IPS-18a (cell line): ENCODE data around the gene DPM2.

Source experiments
- H3K27ac ChIP-seq: one replicate; pipeline ENCODE4 v1.5.1; 2013; ENCODE audit warnings: low read length
- H3K27me3 ChIP-seq: one replicate; pipeline ENCODE4 v1.6.1; 2013; ENCODE audit warnings: mild to moderate bottlenecking, low read length; ENCODE audit not compliant: control insufficient read depth, insufficient read depth
- H3K36me3 ChIP-seq: one replicate; pipeline ENCODE4 v1.6.1; 2013; ENCODE audit warnings: low read depth, low read length; ENCODE audit not compliant: control insufficient read depth
- H3K4me1 ChIP-seq: one replicate; pipeline ENCODE4 v1.6.1; 2013; ENCODE audit warnings: low read depth, low read length; ENCODE audit not compliant: control insufficient read depth
- H3K4me3 ChIP-seq: one replicate; pipeline ENCODE4 v1.5.1; 2013; ENCODE audit warnings: low read length
- H3K9ac ChIP-seq: one replicate; pipeline ENCODE4 v1.6.1; 2013; ENCODE audit warnings: mild to moderate bottlenecking, low read length, moderate library complexity
- H3K9me3 ChIP-seq: one replicate; pipeline ENCODE4 v1.6.1; 2013; ENCODE audit warnings: low read depth, low read length; ENCODE audit not compliant: control insufficient read depth

DPM2 gene

GRCh38 chr9:127961155-127961490, 23.5 kb upstream of the DPM2 start:
- no peak overlapping the region for H3K4me3 ChIP-seq
- no peaks in the 10 kb centered on the region for H3K27me3 ChIP-seq
- H3K27ac ChIP-seq: no peak overlapping the region
- H3K9ac ChIP-seq: no peak overlapping the region
- no peaks in the 10 kb centered on the region for H3K9me3 ChIP-seq
- H3K36me3 ChIP-seq: no peaks in the 10 kb centered on the region
- H3K4me1 ChIP-seq: peaks cover 8% of the 10 kb centered on the region

- H3K4me1 ChIP-seq: peaks cover 8% of the 10 kb centered on the region
These were observed 22.9 kb upstream of the DPM2 start for GRCh38 chr9:127960410-127961154.

DNA sequence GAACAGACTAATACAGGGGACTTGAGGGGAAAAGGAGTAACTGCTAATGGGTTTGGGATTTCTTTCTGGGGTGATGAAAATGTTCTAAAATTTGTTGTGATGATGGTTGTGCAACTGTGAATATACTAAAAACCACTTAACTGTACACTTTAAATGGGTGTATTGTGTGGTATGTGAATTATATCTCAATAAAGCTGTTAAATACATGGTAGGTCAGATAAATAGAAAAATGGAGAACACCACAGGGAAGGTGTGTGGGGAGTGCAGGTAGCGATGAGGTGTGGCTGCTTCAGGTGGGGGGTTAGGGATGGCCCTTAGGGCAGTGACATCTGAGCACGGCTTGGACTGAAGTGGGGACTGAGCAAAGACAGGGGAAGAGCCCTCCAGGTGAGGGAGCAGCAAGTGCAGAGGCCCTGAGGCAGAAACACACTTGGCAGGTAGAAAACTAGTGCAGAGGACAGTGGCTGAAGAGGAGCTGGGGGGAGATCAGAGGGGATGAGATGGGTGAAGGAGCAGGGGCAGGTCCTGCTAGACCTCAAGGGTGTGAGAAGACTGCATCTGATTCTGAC, 22.3 kb upstream of the DPM2 start:
- no peak overlapping the region for H3K9ac ChIP-seq
- H3K36me3 ChIP-seq: no peaks in the 10 kb centered on the region
- no peak overlapping the region for H3K4me3 ChIP-seq
- H3K4me1 ChIP-seq: peaks cover 3% of the 10 kb centered on the region
- H3K27ac ChIP-seq: no peak overlapping the region
- H3K27me3 ChIP-seq: no peaks in the 10 kb centered on the region
- no peaks in the 10 kb centered on the region for H3K9me3 ChIP-seq

More at GRCh38 chr9:127960410-127961154, 22.9 kb upstream of the DPM2 start:
- Histone ChIP-seq H3K4me3 (no peak overlapping the region), H3K27ac (no peak overlapping the region), H3K9ac (no peak overlapping the region), H3K9me3 (no peaks in the 10 kb centered on the region), H3K36me3 (no peaks in the 10 kb centered on the region), H3K27me3 (no peaks in the 10 kb centered on the region)

- Histone ChIP-seq H3K27me3 (no peaks in the 10 kb centered on the region), H3K9me3 (no peaks in the 10 kb centered on the region), H3K4me3 (no peak overlapping the region), H3K36me3 (no peaks in the 10 kb centered on the region), H3K27ac (no peak overlapping the region), H3K9ac (no peak overlapping the region), H3K4me1 (peaks cover 3% of the 10 kb centered on the region)
These were observed 21.7 kb upstream of the DPM2 start for GRCh38 chr9:127959398-127959797.

GRCh38 chr9:127958728-127959127, 21.1 kb upstream of the DPM2 start:
- H3K27me3 ChIP-seq: no peaks in the 10 kb centered on the region
- H3K36me3 ChIP-seq: no peaks in the 10 kb centered on the region
- no peak overlapping the region for H3K4me3 ChIP-seq
- H3K27ac ChIP-seq: no peak overlapping the region
- H3K4me1 ChIP-seq: peaks cover 3% of the 10 kb centered on the region
- H3K9me3 ChIP-seq: no peaks in the 10 kb centered on the region
- H3K9ac ChIP-seq: no peak overlapping the region

GRCh38 chr9:127955294-127956015, 17.8 kb upstream of the DPM2 start:
- Histone ChIP-seq H3K9ac (no peak overlapping the region), H3K4me3 (no peak overlapping the region), H3K9me3 (no peaks in the 10 kb centered on the region), H3K36me3 (no peaks in the 10 kb centered on the region), H3K27me3 (no peaks in the 10 kb centered on the region), H3K4me1 (no peaks in the 10 kb centered on the region), H3K27ac (no peak overlapping the region)

DNA sequence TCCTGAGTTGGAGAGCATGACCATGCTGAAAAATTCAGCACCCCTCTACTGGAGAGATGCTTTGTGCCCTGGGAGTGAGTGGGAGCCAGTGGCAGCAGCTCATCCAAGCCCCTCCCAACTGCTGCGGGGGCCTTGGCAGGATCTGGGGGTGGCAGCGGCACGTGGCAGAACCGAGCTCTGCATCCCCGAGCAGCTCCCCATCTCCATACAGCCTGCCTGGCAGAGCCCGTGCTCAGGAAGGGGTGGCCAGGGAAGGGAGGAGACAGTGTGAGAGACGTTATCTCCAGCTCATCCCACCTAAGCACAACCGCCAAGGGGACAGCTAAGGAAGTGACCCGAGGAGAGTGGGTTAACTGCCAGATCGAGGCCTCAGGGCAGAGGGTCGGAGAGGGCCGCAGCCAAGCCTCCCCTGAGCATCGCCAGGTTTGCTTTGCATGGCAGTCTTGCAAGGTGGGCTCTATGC, 17.2 kb upstream of the DPM2 start:
- no peak overlapping the region for H3K4me3 ChIP-seq
- no peak overlapping the region for H3K27ac ChIP-seq

GRCh38 chr9:127953768-127954505, 16.3 kb upstream of the DPM2 start:
- Histone ChIP-seq H3K27ac (no peak overlapping the region), H3K9me3 (no peaks in the 10 kb centered on the region), H3K27me3 (no peaks in the 10 kb centered on the region), H3K4me3 (no peak overlapping the region), H3K9ac (no peak overlapping the region), H3K36me3 (no peaks in the 10 kb centered on the region), H3K4me1 (no peaks in the 10 kb centered on the region)

More for the DNA sequence above, 17.2 kb upstream of the DPM2 start:
- H3K9me3 ChIP-seq: no peaks in the 10 kb centered on the region
- H3K4me1 ChIP-seq: no peaks in the 10 kb centered on the region
- H3K36me3 ChIP-seq: no peaks in the 10 kb centered on the region
- no peaks in the 10 kb centered on the region for H3K27me3 ChIP-seq
- H3K9ac ChIP-seq: no peak overlapping the region

DNA sequence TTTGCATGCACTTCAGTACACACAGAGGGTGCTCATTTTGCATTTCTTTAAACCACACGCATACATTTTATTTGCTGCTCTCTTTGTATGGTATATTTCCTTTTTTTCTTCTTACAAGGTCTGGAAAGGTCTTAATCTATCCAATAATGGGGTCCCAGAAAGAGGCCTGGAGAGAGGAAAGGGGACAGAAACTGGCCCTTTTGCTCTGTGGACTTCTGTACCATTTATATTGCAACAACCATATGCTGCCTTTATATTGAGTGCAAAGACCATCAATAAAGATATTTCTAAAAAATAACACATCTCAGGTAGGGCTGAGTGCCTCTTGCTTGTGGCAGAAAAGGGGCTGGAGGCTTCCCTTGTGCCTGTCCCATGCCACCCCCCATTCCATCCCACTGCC, 15.5 kb upstream of the DPM2 start:
- H3K27ac ChIP-seq: no peak overlapping the region

GRCh38 chr9:127950513-127951289, 13.0 kb upstream of the DPM2 start:
- H3K36me3 ChIP-seq: no peaks in the 10 kb centered on the region
- H3K27ac ChIP-seq: no peak overlapping the region
- H3K27me3 ChIP-seq: no peaks in the 10 kb centered on the region
- no peak overlapping the region for H3K4me3 ChIP-seq
- H3K4me1 ChIP-seq: no peaks in the 10 kb centered on the region
- no peaks in the 10 kb centered on the region for H3K9me3 ChIP-seq
- no peak overlapping the region for H3K9ac ChIP-seq

More for the DNA sequence above, 15.5 kb upstream of the DPM2 start:
- Histone ChIP-seq H3K9me3 (no peaks in the 10 kb centered on the region), H3K27me3 (no peaks in the 10 kb centered on the region), H3K4me3 (no peak overlapping the region), H3K9ac (no peak overlapping the region), H3K36me3 (no peaks in the 10 kb centered on the region), H3K4me1 (no peaks in the 10 kb centered on the region)
